Endothelial cell of umbilical vein (primary cell): Measurements from ENCODE around the gene REEP5.
"Not testable (repeated sequence)": the region's sequence is repeated elsewhere in the genome, so short reads cannot be mapped to it uniquely, and the experiment has no call there.

Experiments
- POLR2A ChIP-seq: IDR thresholded peaks from 2 replicates; pipeline ENCODE4 v1.6.1; 2012; ENCODE audit warnings: low read depth, mild to moderate bottlenecking, control low read depth, low read length
- POLR2AphosphoS5 ChIP-seq: IDR thresholded peaks from 2 replicates; pipeline ENCODE4 v1.6.1; 2012; ENCODE audit warnings: low read depth, mild to moderate bottlenecking, control low read depth, low read length, moderate library complexity; ENCODE audit not compliant: insufficient read depth
- TF ChIP-seq, protein P1 (sequence below), 2 donors: IDR thresholded peaks; 1 replicate in 1 of 2; 2 replicates in 1 of 2; pipeline ENCODE4 v1.5.1; 2011; ENCODE audit warnings: low read length in 2 of 2, mild to moderate bottlenecking in 2 of 2, moderate library complexity in 2 of 2, control low read depth in 1 of 2, inconsistent platforms in 1 of 2, low read depth in 1 of 2; ENCODE audit not compliant: insufficient read depth in 1 of 2; ENCODE audit errors: extremely low read depth in 1 of 2

DNA sequence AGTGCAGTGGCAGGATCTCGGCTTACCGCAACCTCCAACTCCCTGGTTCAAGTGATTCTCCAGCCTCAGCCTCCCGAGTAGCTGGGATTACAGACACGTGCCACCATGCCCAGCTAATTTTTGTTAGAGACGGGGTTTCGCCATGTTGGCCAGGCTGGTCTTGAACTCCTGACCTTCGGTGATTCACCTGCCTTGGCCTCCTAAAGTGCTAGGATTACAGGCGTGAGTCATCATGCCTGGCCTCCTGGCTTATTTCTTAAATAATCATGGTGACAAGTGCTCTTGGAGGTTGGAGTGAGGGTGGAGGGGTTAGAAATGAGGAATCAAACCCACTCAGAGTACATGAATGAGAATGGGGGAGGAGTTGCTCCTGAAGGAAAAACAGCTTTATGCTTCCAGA lies 37.8 kb upstream of the REEP5 start:
- TF ChIP-seq POLR2AphosphoS5, POLR2A: not testable (repeated sequence)
- TF ChIP-seq, protein P1, sequence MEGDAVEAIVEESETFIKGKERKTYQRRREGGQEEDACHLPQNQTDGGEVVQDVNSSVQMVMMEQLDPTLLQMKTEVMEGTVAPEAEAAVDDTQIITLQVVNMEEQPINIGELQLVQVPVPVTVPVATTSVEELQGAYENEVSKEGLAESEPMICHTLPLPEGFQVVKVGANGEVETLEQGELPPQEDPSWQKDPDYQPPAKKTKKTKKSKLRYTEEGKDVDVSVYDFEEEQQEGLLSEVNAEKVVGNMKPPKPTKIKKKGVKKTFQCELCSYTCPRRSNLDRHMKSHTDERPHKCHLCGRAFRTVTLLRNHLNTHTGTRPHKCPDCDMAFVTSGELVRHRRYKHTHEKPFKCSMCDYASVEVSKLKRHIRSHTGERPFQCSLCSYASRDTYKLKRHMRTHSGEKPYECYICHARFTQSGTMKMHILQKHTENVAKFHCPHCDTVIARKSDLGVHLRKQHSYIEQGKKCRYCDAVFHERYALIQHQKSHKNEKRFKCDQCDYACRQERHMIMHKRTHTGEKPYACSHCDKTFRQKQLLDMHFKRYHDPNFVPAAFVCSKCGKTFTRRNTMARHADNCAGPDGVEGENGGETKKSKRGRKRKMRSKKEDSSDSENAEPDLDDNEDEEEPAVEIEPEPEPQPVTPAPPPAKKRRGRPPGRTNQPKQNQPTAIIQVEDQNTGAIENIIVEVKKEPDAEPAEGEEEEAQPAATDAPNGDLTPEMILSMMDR (IDR thresholded peaks at IDR 0.05; ENCODE audit: extremely low read depth in 1 of 2, insufficient read depth in 1 of 2, low read depth in 1 of 2, low read length in 2 of 2), result not testable (repeated sequence)
